ENCODE measurements around the gene ACY1. TPM values are rescaled to one million over a fixed set of nuclear protein-coding genes. Genes with fewer than 3 reads are reported as not detected.
A peak's percentile ranks its signal among the peaks of the same experiment; 100 is the strongest.

Gene ACY1
- total and polyA plus RNA-seq, 11 donors: 14.8 to 45.3 (median 25.4) TPM

DNA sequence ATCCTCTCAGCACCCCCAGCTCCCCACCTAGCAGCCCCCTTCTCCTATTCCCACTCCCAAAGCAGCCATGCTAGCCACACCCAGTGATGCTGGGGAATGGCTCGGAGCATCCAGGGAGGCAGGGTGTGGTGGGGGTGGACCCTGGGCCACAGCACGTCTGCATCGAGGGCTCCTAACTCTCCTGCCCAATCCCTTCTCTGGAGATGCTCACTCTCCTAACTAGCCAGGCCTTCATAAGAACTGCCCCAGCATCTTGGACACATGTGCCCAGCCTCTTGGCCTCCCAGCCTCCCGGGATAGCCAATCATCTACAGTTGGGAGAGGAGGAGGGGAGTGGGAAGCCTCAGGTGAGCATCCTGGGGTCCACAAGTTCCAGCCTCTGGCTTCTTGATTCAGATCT, 18.8 kb upstream of the ACY1 start:
- no peak overlapping the region for H3K4me3 ChIP-seq
- no peaks in the 10 kb centered on the region for H3K27me3 ChIP-seq
- H3K36me3 ChIP-seq: peaks cover 0 to 15% (median 10%) of the 10 kb centered on the region in 9 donors
- intact Hi-C loops (cut with DNase I): loop anchor here in 1 of 10 donors (10.0 kb wide), 1 partner anchor 1610 kb away; the partner anchor contains the start of genes CYB561D2, NPRL2 and TMEM115
- ATAC-seq (no peak), DNase-seq (peak in 1 of 5 donors; percentile 40)
- H3K27ac ChIP-seq: peak overlapping the region in 2 of 12 donors; percentile 79 to 80
- H3K9me3 ChIP-seq: no peaks in the 10 kb centered on the region
- H3K4me1 ChIP-seq: peaks cover 3 to 78% (median 49%) of the 10 kb centered on the region in 12 donors
- TF ChIP-seq POLR2A (IDR thresholded peaks at IDR 0.05): no peak
- 63 to 94% (median 77%) methylated on average over 2 to 4 of the region's 4 CpGs for WGBS, 4 donors

DNA sequence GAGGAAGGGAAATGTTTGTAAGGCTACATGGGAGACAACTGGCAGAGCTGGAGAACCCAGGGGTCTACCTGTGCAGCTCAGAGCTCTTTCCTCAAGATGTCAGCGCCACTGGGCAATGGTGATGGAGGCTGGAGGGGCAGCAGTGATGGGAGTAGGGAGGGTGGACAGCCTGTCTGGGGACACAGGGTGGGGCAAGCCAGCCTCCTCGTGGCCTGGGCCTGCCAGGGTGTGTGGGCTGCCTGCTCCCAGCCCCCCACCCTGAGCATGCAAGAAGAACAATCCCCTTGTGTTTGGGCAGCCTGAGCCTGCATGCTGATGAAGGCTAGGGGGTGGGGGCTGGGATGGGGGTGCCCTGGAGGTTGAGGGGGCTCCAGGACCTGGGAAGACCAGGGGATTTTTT, 17.3 kb upstream of the ACY1 start:
- WGBS, 4 donors: 55 to 83% (median 70%) methylated on average over 2 of the region's 2 CpGs
- intact Hi-C loops (cut with DNase I): loop anchor here in 1 of 10 donors (10.0 kb wide), 1 partner anchor 1611 kb away; the partner anchor contains the start of genes CYB561D2, NPRL2 and TMEM115
- DNase-seq (no peak), ATAC-seq (no peak)
- H3K4me3 ChIP-seq: peak overlapping the region in 11 of 12 donors; percentile 72 to 97 (median 84)
- H3K36me3 ChIP-seq: peaks cover 0 to 5% (median 0%) of the 10 kb centered on the region in 9 donors
- peaks cover 3 to 90% (median 49%) of the 10 kb centered on the region in 12 donors for H3K4me1 ChIP-seq
- TF ChIP-seq POLR2A (IDR thresholded peaks at IDR 0.05): no peak
- TF ChIP-seq, protein P1, sequence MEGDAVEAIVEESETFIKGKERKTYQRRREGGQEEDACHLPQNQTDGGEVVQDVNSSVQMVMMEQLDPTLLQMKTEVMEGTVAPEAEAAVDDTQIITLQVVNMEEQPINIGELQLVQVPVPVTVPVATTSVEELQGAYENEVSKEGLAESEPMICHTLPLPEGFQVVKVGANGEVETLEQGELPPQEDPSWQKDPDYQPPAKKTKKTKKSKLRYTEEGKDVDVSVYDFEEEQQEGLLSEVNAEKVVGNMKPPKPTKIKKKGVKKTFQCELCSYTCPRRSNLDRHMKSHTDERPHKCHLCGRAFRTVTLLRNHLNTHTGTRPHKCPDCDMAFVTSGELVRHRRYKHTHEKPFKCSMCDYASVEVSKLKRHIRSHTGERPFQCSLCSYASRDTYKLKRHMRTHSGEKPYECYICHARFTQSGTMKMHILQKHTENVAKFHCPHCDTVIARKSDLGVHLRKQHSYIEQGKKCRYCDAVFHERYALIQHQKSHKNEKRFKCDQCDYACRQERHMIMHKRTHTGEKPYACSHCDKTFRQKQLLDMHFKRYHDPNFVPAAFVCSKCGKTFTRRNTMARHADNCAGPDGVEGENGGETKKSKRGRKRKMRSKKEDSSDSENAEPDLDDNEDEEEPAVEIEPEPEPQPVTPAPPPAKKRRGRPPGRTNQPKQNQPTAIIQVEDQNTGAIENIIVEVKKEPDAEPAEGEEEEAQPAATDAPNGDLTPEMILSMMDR (IDR thresholded peaks at IDR 0.05): no peak
- no peaks in the 10 kb centered on the region for H3K9me3 ChIP-seq
- H3K27ac ChIP-seq: peak overlapping the region in 6 of 12 donors; percentile 91 to 98 (median 96)
- no peaks in the 10 kb centered on the region for H3K27me3 ChIP-seq

DNA sequence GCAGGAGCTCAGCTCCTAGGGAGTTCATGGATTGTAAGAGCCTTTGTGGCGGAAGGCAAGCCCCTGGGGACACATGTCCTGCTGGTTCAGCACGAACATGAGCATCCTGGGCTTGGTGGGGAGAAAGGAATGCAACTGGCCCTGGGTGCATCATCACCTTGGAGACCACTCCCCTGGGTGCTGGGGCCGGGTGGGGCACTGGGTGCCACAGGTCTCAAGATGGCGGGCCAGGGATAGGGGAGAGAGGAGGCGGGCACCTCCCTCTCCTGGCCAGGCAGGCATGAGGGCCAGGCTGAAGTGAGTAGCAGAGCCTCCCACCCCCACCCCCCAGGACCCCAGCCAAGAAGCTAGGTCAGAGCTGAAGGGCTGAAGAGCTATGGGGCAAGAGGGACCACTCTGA, 16.8 kb upstream of the ACY1 start:
- intact Hi-C loops (cut with DNase I): loop anchor here in 1 of 10 donors (10.0 kb wide), 1 partner anchor 1612 kb away; the partner anchor contains the start of genes CYB561D2, NPRL2 and TMEM115
- no peaks in the 10 kb centered on the region for H3K9me3 ChIP-seq
- TF ChIP-seq, protein P1 (IDR thresholded peaks at IDR 0.05): no peak
- TF ChIP-seq POLR2A (IDR thresholded peaks at IDR 0.05): no peak
- no peaks in the 10 kb centered on the region for H3K27me3 ChIP-seq
- WGBS, 4 donors: 59 to 74% (median 65%) methylated on average over 2 to 5 of the region's 5 CpGs
- peak overlapping the region; percentile 72 to 97 (median 84) for H3K4me3 ChIP-seq
- ATAC-seq: peak in 1 of 4 donors; percentile 0
- H3K4me1 ChIP-seq: peaks cover 3 to 89% (median 46%) of the 10 kb centered on the region in 12 donors
- peaks cover 0 to 9% (median 0%) of the 10 kb centered on the region in 9 donors for H3K36me3 ChIP-seq
- peak overlapping the region in 11 of 12 donors; percentile 69 to 98 (median 96) for H3K27ac ChIP-seq
- DNase-seq: no peak

DNA sequence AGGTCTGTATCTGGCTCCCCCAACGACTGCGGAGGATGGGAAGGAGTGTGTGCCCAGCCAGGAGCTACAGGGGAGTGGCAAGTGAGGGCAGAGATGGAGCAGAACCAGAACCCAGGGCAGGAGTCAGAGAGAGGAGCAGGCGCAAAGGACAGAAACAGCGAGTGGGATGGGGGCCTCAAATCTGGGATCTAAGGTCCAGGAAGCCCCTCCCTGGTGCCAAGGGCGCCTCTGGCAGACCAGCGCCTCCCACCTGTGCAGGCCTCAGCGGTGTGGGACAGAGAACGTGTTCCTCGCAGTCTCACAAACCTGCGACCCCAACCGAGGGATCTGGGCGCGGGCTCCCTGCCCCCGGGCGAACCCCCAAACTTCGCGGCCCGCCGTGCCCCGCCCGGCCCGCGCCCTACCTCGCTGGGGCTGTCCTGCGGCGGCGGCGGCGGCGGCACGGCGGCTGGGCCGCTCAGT, 16.4 kb upstream of the ACY1 start:
- Histone ChIP-seq H3K27me3 (no peaks in the 10 kb centered on the region), H3K36me3 (peaks cover 0 to 10% (median 0%) of the 10 kb centered on the region in 9 donors), H3K9me3 (no peaks in the 10 kb centered on the region), H3K27ac (peak overlapping the region; percentile 69 to 98 (median 96)), H3K4me3 (peak overlapping the region; percentile 72 to 97 (median 84)), H3K4me1 (peaks cover 3 to 87% (median 44%) of the 10 kb centered on the region in 12 donors)
- WGBS, 4 donors: 2 to 7% (median 5%) methylated on average over 7 to 33 of the region's 33 CpGs
- intact Hi-C loops (cut with DNase I): loop anchor here in 1 of 10 donors (10.0 kb wide), 1 partner anchor 1612 kb away; the partner anchor contains the start of genes CYB561D2, NPRL2 and TMEM115
- ATAC-seq (peak in 3 of 4 donors; percentile 0 to 4 (median 2)), DNase-seq (no peak)
- peak in 1 of 2 donors; percentile 49 for TF ChIP-seq POLR2A (IDR thresholded peaks at IDR 0.05)
- TF ChIP-seq, protein P1 (IDR thresholded peaks at IDR 0.05): no peak
